ENCODE results near the gene COX7A2L. TPM values are rescaled to one million over a fixed set of nuclear protein-coding genes. Genes with fewer than 3 reads are reported as not detected.

COX7A2L gene
- total and polyA plus RNA-seq, 2 donors (not counting 1 experiment from before 2014, with no cell fraction given), result 39.4 to 66.7 TPM

GRCh38 chr2:42327125-42327524 is 33.9 kb downstream of the COX7A2L start:
- Mint-ChIP-seq H3K27me3 (no peaks in the 10 kb centered on the region), H3K27ac (peak overlapping the region; percentile 10), H3K4me3 (no peak overlapping the region), H3K9me3 (ENCODE audit: insufficient read depth) (no peaks in the 10 kb centered on the region), H3K4me1 (no peaks in the 10 kb centered on the region)
- CTCF ChIA-PET, result interaction anchor here (0.8 to 1.9 kb wide), 3 partner anchors 232 to 473 kb away, joined by 3 to 4 read pairs (median 3); no protein-coding TSS in a partner anchor
- TF ChIP-seq EZH2 (IDR thresholded peaks at IDR 0.05; ENCODE audit: borderline replicate concordance, insufficient read depth, low read depth, low read length, poor library complexity, severe bottlenecking), result no peak
- no peak for TF ChIP-seq CTCF (IDR thresholded peaks at IDR 0.05)
- H3K27me3 ChIP-seq (replicated peaks in 1 of 4; ENCODE audit: control extremely low read depth in 1 of 4, control insufficient read depth in 3 of 4, insufficient read depth in 4 of 4, low read length in 3 of 4), result no peaks in the 10 kb centered on the region
- POLR2A ChIA-PET, result interaction anchor here (0.6 kb wide), 1 partner anchor 18 kb away, joined by 3 read pairs; no protein-coding TSS in a partner anchor
- H2AFZ ChIP-seq (ENCODE audit: insufficient read depth, low read depth, low read length, poor library complexity, severe bottlenecking), result no peak overlapping the region
- H3K4me1 ChIP-seq (ENCODE audit: control insufficient read depth in 2 of 2, insufficient read depth in 2 of 2, low read length in 2 of 2), result no peaks in the 10 kb centered on the region
- no peak overlapping the region for H3K9ac ChIP-seq (ENCODE audit: low read length)
- ATAC-seq (ENCODE audit: low read depth), result no peak
- H3K9me3 ChIP-seq (ENCODE audit: control extremely low read depth in 1 of 3, control insufficient read depth in 2 of 3, insufficient read depth in 1 of 3, low read length in 2 of 3), result no peaks in the 10 kb centered on the region
- no peaks in the 10 kb centered on the region for H3K79me2 ChIP-seq (ENCODE audit: control insufficient read depth, insufficient read depth, low read length)
- peaks cover 38 to 86% of the 10 kb centered on the region in 2 experiments for H3K36me3 ChIP-seq (replicated peaks in 1 of 2; ENCODE audit: control extremely low read depth in 1 of 2, control insufficient read depth in 1 of 2, extremely low read depth in 1 of 2, insufficient read depth in 2 of 2, low read length in 1 of 2)
- H3K4me2 ChIP-seq (replicated peaks; ENCODE audit: low read depth, low read length, poor library complexity, severe bottlenecking), result no peak overlapping the region
- H4K20me1 ChIP-seq (ENCODE audit: control insufficient read depth, insufficient read depth, low read length, poor library complexity, severe bottlenecking), result no peaks in the 10 kb centered on the region
- no peak overlapping the region for H3K4me3 ChIP-seq (ENCODE audit: control extremely low read depth in 1 of 5, extremely low read depth in 1 of 5, insufficient read depth in 1 of 5, low read depth in 2 of 5, low read length in 4 of 5)
- intact Hi-C loops (cut with micrococcal nuclease), result loop anchor here (10.0 kb wide), 1 partner anchor 232 kb away; no protein-coding TSS in a partner anchor
- WGBS (ENCODE audit: insufficient coverage), result no CpG with 5 or more reads among the region's 4 CpGs
- peak overlapping the region in 1 of 2 donors; percentile 3 for H3K27ac ChIP-seq (ENCODE audit: low read length in 2 of 2)
- no peak for DNase-seq

DNA sequence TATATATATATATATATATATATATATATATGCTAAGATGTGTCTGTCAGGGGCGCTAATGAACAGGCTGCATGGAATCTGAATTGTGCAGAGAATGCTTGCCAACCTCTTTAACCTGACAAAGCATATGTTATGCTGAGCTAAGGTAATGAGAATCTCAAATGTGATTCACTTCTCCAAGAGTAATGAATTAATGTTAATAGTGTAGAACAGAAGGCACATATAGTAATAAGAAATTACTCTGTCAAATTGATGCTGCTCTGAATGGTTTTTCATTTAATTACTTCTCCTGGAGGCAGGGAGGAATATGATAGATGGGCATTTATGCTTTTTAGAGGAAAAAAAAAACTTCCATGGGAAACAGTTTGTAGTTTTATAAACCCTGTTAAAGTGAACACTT is 35.4 kb downstream of the COX7A2L start:
- ChIA-PET CTCF (interaction anchor here (1.5 to 1.9 kb wide), 2 partner anchors 230 to 472 kb away, joined by 3 to 4 read pairs; no protein-coding TSS in a partner anchor), POLR2A (no interaction called here)
- Histone ChIP-seq H3K4me3 (ENCODE audit: control extremely low read depth in 1 of 5, extremely low read depth in 1 of 5, insufficient read depth in 1 of 5, low read depth in 2 of 5, low read length in 4 of 5) (no peak overlapping the region), H3K4me1 (ENCODE audit: control insufficient read depth in 2 of 2, insufficient read depth in 2 of 2, low read length in 2 of 2) (no peaks in the 10 kb centered on the region), H3K36me3 (replicated peaks in 1 of 2; ENCODE audit: control extremely low read depth in 1 of 2, control insufficient read depth in 1 of 2, extremely low read depth in 1 of 2, insufficient read depth in 2 of 2, low read length in 1 of 2) (peaks cover 36 to 80% of the 10 kb centered on the region in 2 experiments), H3K9me3 (ENCODE audit: control extremely low read depth in 1 of 3, control insufficient read depth in 2 of 3, insufficient read depth in 1 of 3, low read length in 2 of 3) (no peaks in the 10 kb centered on the region), H3K9ac (ENCODE audit: low read length) (no peak overlapping the region), H3K4me2 (replicated peaks; ENCODE audit: low read depth, low read length, poor library complexity, severe bottlenecking) (no peak overlapping the region), H4K20me1 (ENCODE audit: control insufficient read depth, insufficient read depth, low read length, poor library complexity, severe bottlenecking) (no peaks in the 10 kb centered on the region), H3K27ac (ENCODE audit: low read length in 2 of 2) (no peak overlapping the region), H3K79me2 (ENCODE audit: control insufficient read depth, insufficient read depth, low read length) (no peaks in the 10 kb centered on the region), H2AFZ (ENCODE audit: insufficient read depth, low read depth, low read length, poor library complexity, severe bottlenecking) (no peak overlapping the region), H3K27me3 (replicated peaks in 1 of 4; ENCODE audit: control extremely low read depth in 1 of 4, control insufficient read depth in 3 of 4, insufficient read depth in 4 of 4, low read length in 3 of 4) (no peaks in the 10 kb centered on the region)
- Mint-ChIP-seq H3K9me3 (ENCODE audit: insufficient read depth) (no peaks in the 10 kb centered on the region), H3K27me3 (no peaks in the 10 kb centered on the region), H3K4me1 (no peaks in the 10 kb centered on the region), H3K4me3 (no peak overlapping the region), H3K27ac (no peak overlapping the region)
- DNase-seq (no peak), ATAC-seq (ENCODE audit: low read depth) (no peak)
- intact Hi-C loops (cut with micrococcal nuclease), result loop anchor here (10.0 kb wide), 1 partner anchor 231 kb away; no protein-coding TSS in a partner anchor
- TF ChIP-seq EZH2 (IDR thresholded peaks at IDR 0.05; ENCODE audit: borderline replicate concordance, insufficient read depth, low read depth, low read length, poor library complexity, severe bottlenecking) (no peak), CTCF (IDR thresholded peaks at IDR 0.05) (no peak)
- no CpG with 5 or more reads among the region's 1 CpG for WGBS (ENCODE audit: insufficient coverage)
